Activated naive CD4-positive, alpha-beta T cell treated with anti-CD3 and anti-CD28 coated beads, Interleukin-2, amount 50 U/mL, for 24 hours (primary cell): ENCODE data around the gene EBNA1BP2.
"Not testable (repeated sequence)": the region's sequence is repeated elsewhere in the genome, so short reads cannot be mapped to it uniquely, and the experiment has no call there.

Source experiments
- H3K27ac Mint-ChIP-seq: one replicate; pipeline ENCODE4 v1.8.0; 2021; ENCODE audit warnings: mild to moderate bottlenecking, mixed read lengths
- H3K27me3 Mint-ChIP-seq: one replicate; pipeline ENCODE4 v1.8.0; 2021; ENCODE audit warnings: mixed read lengths
- H3K36me3 Mint-ChIP-seq: one replicate; pipeline ENCODE4 v1.8.0; 2021; ENCODE audit warnings: mixed read lengths
- H3K4me1 Mint-ChIP-seq: one replicate; pipeline ENCODE4 v1.8.0; 2021; ENCODE audit warnings: mixed read lengths
- H3K4me3 Mint-ChIP-seq: one replicate; pipeline ENCODE4 v1.8.0; 2021; ENCODE audit warnings: mild to moderate bottlenecking, mixed read lengths
- H3K9me3 Mint-ChIP-seq: one replicate; pipeline ENCODE4 v1.8.0; 2021; ENCODE audit warnings: mixed read lengths

Gene EBNA1BP2

GRCh38 chr1:43143441-43143888, 28.6 kb downstream of the EBNA1BP2 start:
- no peak overlapping the region for H3K27ac Mint-ChIP-seq
- peaks cover 38% of the 10 kb centered on the region for H3K27me3 Mint-ChIP-seq
- H3K36me3 Mint-ChIP-seq: no peaks in the 10 kb centered on the region
- H3K4me1 Mint-ChIP-seq: peaks cover under 1% of the 10 kb centered on the region
- no peak overlapping the region for H3K4me3 Mint-ChIP-seq
- H3K9me3 Mint-ChIP-seq: peaks cover 5% of the 10 kb centered on the region

- no peaks in the 10 kb centered on the region for H3K4me1 Mint-ChIP-seq
- peaks cover 5% of the 10 kb centered on the region for H3K9me3 Mint-ChIP-seq
- no peak overlapping the region for H3K4me3 Mint-ChIP-seq
- H3K27me3 Mint-ChIP-seq: peaks cover 27% of the 10 kb centered on the region
- no peak overlapping the region for H3K27ac Mint-ChIP-seq
- H3K36me3 Mint-ChIP-seq: no peaks in the 10 kb centered on the region
These were observed 31.5 kb downstream of the EBNA1BP2 start for GRCh38 chr1:43140583-43140982.

- peaks cover 22% of the 10 kb centered on the region for H3K27me3 Mint-ChIP-seq
- no peak overlapping the region for H3K27ac Mint-ChIP-seq
- no peaks in the 10 kb centered on the region for H3K4me1 Mint-ChIP-seq
- H3K4me3 Mint-ChIP-seq: no peak overlapping the region
- H3K36me3 Mint-ChIP-seq: no peaks in the 10 kb centered on the region
- peaks cover 5% of the 10 kb centered on the region for H3K9me3 Mint-ChIP-seq
These were observed 32.1 kb downstream of the EBNA1BP2 start for GRCh38 chr1:43140010-43140409.

- H3K4me3 Mint-ChIP-seq, H3K27ac Mint-ChIP-seq, H3K36me3 Mint-ChIP-seq, H3K4me1 Mint-ChIP-seq, H3K9me3 Mint-ChIP-seq: not testable (repeated sequence)
- peaks cover 17% of the 10 kb centered on the region for H3K27me3 Mint-ChIP-seq
These were observed 32.8 kb downstream of the EBNA1BP2 start for GRCh38 chr1:43139295-43139694.

- peaks cover 7% of the 10 kb centered on the region for H3K27me3 Mint-ChIP-seq
- H3K4me3 Mint-ChIP-seq: no peak overlapping the region
- H3K27ac Mint-ChIP-seq: no peak overlapping the region
- H3K36me3 Mint-ChIP-seq: no peaks in the 10 kb centered on the region
- peaks cover 5% of the 10 kb centered on the region for H3K9me3 Mint-ChIP-seq
- no peaks in the 10 kb centered on the region for H3K4me1 Mint-ChIP-seq
These were observed 34.5 kb downstream of the EBNA1BP2 start for GRCh38 chr1:43137445-43138052.

GRCh38 chr1:43135857-43136781, 36.0 kb downstream of the EBNA1BP2 start:
- Mint-ChIP-seq H3K36me3 (no peaks in the 10 kb centered on the region), H3K27ac (no peak overlapping the region), H3K4me1 (no peaks in the 10 kb centered on the region), H3K27me3 (peaks cover 8% of the 10 kb centered on the region), H3K9me3 (peaks cover 5% of the 10 kb centered on the region), H3K4me3 (no peak overlapping the region)

GRCh38 chr1:43134640-43135039, 37.5 kb downstream of the EBNA1BP2 start:
- Mint-ChIP-seq H3K27me3 (peaks cover 11% of the 10 kb centered on the region), H3K4me3 (no peak overlapping the region), H3K4me1 (no peaks in the 10 kb centered on the region), H3K36me3 (no peaks in the 10 kb centered on the region), H3K9me3 (peaks cover 3% of the 10 kb centered on the region), H3K27ac (no peak overlapping the region)

GRCh38 chr1:43134068-43134467, 38.0 kb downstream of the EBNA1BP2 start:
- no peak overlapping the region for H3K27ac Mint-ChIP-seq
- no peak overlapping the region for H3K4me3 Mint-ChIP-seq
- H3K27me3 Mint-ChIP-seq: peaks cover 11% of the 10 kb centered on the region
- no peaks in the 10 kb centered on the region for H3K36me3 Mint-ChIP-seq
- H3K4me1 Mint-ChIP-seq: no peaks in the 10 kb centered on the region
- H3K9me3 Mint-ChIP-seq: no peaks in the 10 kb centered on the region

- Mint-ChIP-seq H3K27ac (no peak overlapping the region), H3K9me3 (no peaks in the 10 kb centered on the region), H3K27me3 (peaks cover 15% of the 10 kb centered on the region), H3K36me3 (no peaks in the 10 kb centered on the region), H3K4me1 (no peaks in the 10 kb centered on the region), H3K4me3 (no peak overlapping the region)
These were observed 42.7 kb downstream of the EBNA1BP2 start for GRCh38 chr1:43129426-43129825.

- Mint-ChIP-seq H3K9me3 (no peaks in the 10 kb centered on the region), H3K27me3 (peaks cover 15% of the 10 kb centered on the region), H3K27ac (no peak overlapping the region), H3K4me1 (no peaks in the 10 kb centered on the region), H3K4me3 (no peak overlapping the region), H3K36me3 (no peaks in the 10 kb centered on the region)
These were observed 43.3 kb downstream of the EBNA1BP2 start for GRCh38 chr1:43128816-43129215.

- no peaks in the 10 kb centered on the region for H3K36me3 Mint-ChIP-seq
These were observed 49.1 kb downstream of the EBNA1BP2 start for GRCh38 chr1:43123031-43123430.

GRCh38 chr1:43121256-43121900, 50.7 kb downstream of the EBNA1BP2 start:
- Mint-ChIP-seq H3K9me3 (no peaks in the 10 kb centered on the region), H3K27me3 (peaks cover 10% of the 10 kb centered on the region), H3K36me3 (no peaks in the 10 kb centered on the region), H3K27ac (no peak overlapping the region), H3K4me3 (no peak overlapping the region), H3K4me1 (no peaks in the 10 kb centered on the region)

More at GRCh38 chr1:43123031-43123430, 49.1 kb downstream of the EBNA1BP2 start:
- Mint-ChIP-seq H3K27me3 (peaks cover 15% of the 10 kb centered on the region), H3K9me3 (no peaks in the 10 kb centered on the region), H3K4me3 (no peak overlapping the region), H3K4me1 (no peaks in the 10 kb centered on the region), H3K27ac (no peak overlapping the region)

GRCh38 chr1:43119928-43120586, 52.0 kb downstream of the EBNA1BP2 start:
- not testable (repeated sequence) for H3K9me3 Mint-ChIP-seq, H3K27ac Mint-ChIP-seq, H3K4me1 Mint-ChIP-seq, H3K36me3 Mint-ChIP-seq, H3K27me3 Mint-ChIP-seq
- peak overlapping the region; percentile 20 for H3K4me3 Mint-ChIP-seq
